Retinal pigment epithelial cell (primary cell): Measurements from ENCODE around the gene CD151.

Source experiments
- DNase-seq: peaks from one replicate; pipeline ENCODE4 v3.0.0-alpha.2; 2010; ENCODE audit warnings: low read depth
- H3K4me3 ChIP-seq: 2 replicates; pipeline ENCODE4 v1.5.1; 2011; ENCODE audit warnings: mild to moderate bottlenecking, low read length, control low read depth, moderate library complexity
- TF ChIP-seq, protein P1 (sequence below): conservative IDR thresholded peaks from 2 replicates; pipeline ENCODE4 v1.5.1; 2011; ENCODE audit warnings: low read depth, low read length, control low read depth, inconsistent platforms

CD151 gene

DNA sequence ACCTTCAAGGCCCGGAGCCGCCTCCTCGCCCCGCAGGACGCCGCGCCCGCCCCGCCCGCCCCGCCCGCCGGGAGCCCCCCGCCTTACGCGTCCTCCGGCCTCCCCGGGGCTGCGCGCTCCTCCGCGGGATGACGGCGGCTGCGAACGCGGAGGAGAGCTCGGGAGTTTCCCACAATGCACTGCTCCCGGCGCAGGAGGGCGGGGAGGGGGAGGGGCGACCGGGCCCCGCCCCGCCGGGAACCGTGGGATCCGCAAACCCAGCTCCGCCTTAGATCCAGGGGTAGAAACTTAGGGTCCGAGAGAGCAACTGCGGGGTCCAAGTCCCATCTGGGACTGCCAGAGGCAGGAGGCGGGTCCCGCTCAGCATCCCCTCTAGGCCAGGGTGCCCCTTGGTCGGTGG lies 42.8 kb upstream of the CD151 start, which contains the start of gene CEND1:
CEND1 (minus strand) TSS at position 148 of the 400 bp plus-strand sequence. CDS start 1,514 bp downstream, outside the sequence.
- DNase-seq: no peak
- peak within 1 kb of the TSS; percentile 44 for H3K4me3 ChIP-seq
- TF ChIP-seq, protein P1, sequence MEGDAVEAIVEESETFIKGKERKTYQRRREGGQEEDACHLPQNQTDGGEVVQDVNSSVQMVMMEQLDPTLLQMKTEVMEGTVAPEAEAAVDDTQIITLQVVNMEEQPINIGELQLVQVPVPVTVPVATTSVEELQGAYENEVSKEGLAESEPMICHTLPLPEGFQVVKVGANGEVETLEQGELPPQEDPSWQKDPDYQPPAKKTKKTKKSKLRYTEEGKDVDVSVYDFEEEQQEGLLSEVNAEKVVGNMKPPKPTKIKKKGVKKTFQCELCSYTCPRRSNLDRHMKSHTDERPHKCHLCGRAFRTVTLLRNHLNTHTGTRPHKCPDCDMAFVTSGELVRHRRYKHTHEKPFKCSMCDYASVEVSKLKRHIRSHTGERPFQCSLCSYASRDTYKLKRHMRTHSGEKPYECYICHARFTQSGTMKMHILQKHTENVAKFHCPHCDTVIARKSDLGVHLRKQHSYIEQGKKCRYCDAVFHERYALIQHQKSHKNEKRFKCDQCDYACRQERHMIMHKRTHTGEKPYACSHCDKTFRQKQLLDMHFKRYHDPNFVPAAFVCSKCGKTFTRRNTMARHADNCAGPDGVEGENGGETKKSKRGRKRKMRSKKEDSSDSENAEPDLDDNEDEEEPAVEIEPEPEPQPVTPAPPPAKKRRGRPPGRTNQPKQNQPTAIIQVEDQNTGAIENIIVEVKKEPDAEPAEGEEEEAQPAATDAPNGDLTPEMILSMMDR: no peak

DNA sequence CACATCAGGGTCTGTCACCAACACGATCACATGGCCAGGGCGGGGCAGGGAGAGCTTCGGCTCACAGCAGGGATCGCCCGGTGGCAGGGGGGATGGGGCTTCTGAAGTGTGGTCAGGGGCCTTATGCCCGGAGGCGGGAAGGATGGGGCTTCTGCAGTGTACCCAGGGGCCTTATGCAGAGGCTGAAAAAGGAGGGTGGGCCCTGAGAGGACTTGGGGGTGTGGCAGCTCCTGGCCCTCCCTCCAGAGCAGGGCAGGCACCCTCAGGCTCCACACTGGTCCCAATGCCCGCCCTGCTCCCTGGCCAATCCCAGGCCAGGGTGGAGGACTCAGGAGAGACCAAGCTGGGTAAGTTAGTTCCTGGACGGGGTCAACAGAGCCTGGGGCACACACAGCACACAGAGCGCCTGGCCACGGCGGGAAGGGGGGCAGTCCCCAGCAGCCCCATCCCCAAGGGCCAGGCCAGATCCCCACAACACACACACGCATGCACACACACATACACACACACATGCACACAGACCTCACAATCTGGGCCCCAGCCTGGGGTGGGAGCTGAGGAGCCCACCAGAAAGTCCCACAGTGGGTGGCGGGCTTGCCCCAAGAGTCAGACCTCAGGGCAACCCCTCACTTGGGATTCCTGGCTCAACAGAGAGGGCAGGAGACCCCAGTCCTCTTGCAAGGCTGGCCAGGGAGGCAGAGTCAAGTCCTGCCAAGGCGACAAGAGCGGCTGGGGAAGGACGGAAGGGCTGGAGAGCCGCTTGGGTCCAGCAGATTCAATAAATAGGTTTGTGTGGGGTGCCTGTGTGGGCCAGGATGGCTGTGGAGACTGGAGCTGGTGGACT lies 41.8 kb upstream of the CD151 start:
- DNase-seq: no peak

GRCh38 chr11:791658-792534 lies 40.9 kb upstream of the CD151 start:
- H3K4me3 ChIP-seq: no peak overlapping the region
- no peak for DNase-seq
- TF ChIP-seq, protein P1: no peak

More for the DNA sequence above, 41.8 kb upstream of the CD151 start:
- TF ChIP-seq, protein P1: no peak
- no peak overlapping the region for H3K4me3 ChIP-seq

- TF ChIP-seq, protein P1: no peak
- DNase-seq: no peak
- no peak overlapping the region for H3K4me3 ChIP-seq
These were observed 40.3 kb upstream of the CD151 start for GRCh38 chr11:792535-792821.

- TF ChIP-seq, protein P1: no peak
- DNase-seq: no peak
These were observed 39.9 kb upstream of the CD151 start for GRCh38 chr11:792873-793272.

GRCh38 chr11:793556-793955 lies 39.2 kb upstream of the CD151 start:
- no peak for DNase-seq
- H3K4me3 ChIP-seq: no peak overlapping the region
- TF ChIP-seq, protein P1: no peak

More at GRCh38 chr11:792873-793272, 39.9 kb upstream of the CD151 start:
- no peak overlapping the region for H3K4me3 ChIP-seq
